Ramos (cell line): Measurements from ENCODE around the gene BMERB1.

Experiments
- in situ Hi-C: fragments of 300-500 bp; cut with MboI; formaldehyde crosslinking; loops from one replicate; pipeline ENCODE4 v1.14.3; 2022; ENCODE audit warnings: low sequenced_read_pairs; ENCODE audit not compliant: unreplicated experiment

Gene BMERB1

GRCh38 chr16:15492091-15492740 is 57.8 kb downstream of the BMERB1 start:
- in situ Hi-C loops = no loop called here

GRCh38 chr16:15493466-15494180 is 59.2 kb downstream of the BMERB1 start:
- in situ Hi-C loops = no loop called here

- in situ Hi-C loops = no loop called here
These were observed 59.8 kb downstream of the BMERB1 start for GRCh38 chr16:15494236-15494635.

- in situ Hi-C loops = no loop called here
These were observed 61.5 kb downstream of the BMERB1 start for GRCh38 chr16:15495898-15496297.

GRCh38 chr16:15498427-15499175 is 64.2 kb downstream of the BMERB1 start:
- in situ Hi-C loops = no loop called here

- in situ Hi-C loops = no loop called here
These were observed 67.8 kb downstream of the BMERB1 start for GRCh38 chr16:15502041-15502725.

GRCh38 chr16:15506441-15506840 is 72.1 kb downstream of the BMERB1 start:
- in situ Hi-C loops = no loop called here

GRCh38 chr16:15507301-15507958 is 73.0 kb downstream of the BMERB1 start:
- in situ Hi-C loops = no loop called here

- in situ Hi-C loops = no loop called here
These were observed 73.7 kb downstream of the BMERB1 start for GRCh38 chr16:15507959-15508627.

- in situ Hi-C loops = no loop called here
These were observed 74.7 kb downstream of the BMERB1 start for GRCh38 chr16:15509051-15509592.

GRCh38 chr16:15509593-15510535 is 75.5 kb downstream of the BMERB1 start:
- in situ Hi-C loops = no loop called here

- in situ Hi-C loops = no loop called here
These were observed 76.6 kb downstream of the BMERB1 start for GRCh38 chr16:15510992-15511391.

GRCh38 chr16:15511759-15512487 is 77.5 kb downstream of the BMERB1 start:
- in situ Hi-C loops = no loop called here

- in situ Hi-C loops = no loop called here
These were observed 78.8 kb downstream of the BMERB1 start for GRCh38 chr16:15513156-15513555.

GRCh38 chr16:15515992-15516391 is 81.6 kb downstream of the BMERB1 start:
- in situ Hi-C loops = no loop called here

GRCh38 chr16:15516609-15517008 is 82.2 kb downstream of the BMERB1 start:
- in situ Hi-C loops = no loop called here

GRCh38 chr16:15517743-15518377 is 83.5 kb downstream of the BMERB1 start:
- in situ Hi-C loops = no loop called here
